GM18499 (cell line): ENCODE data around the gene PRDM5.
"Not testable (repeated sequence)": the region's sequence is repeated elsewhere in the genome, so short reads cannot be mapped to it uniquely, and the experiment has no call there.

Experiments used
- ATAC-seq: cut with Tn5 transposase; IDR thresholded peaks from one replicate; pipeline ENCODE4 v1.9.1; 2021; ENCODE audit warnings: moderate number of reproducible peaks; ENCODE audit not compliant: insufficient read depth, unreplicated experiment

Gene PRDM5

GRCh38 chr4:120672558-120673147 lies 249.9 kb downstream of the PRDM5 start:
- ATAC-seq: no peak

GRCh38 chr4:120672076-120672475 lies 250.4 kb downstream of the PRDM5 start:
- no peak for ATAC-seq

- no peak for ATAC-seq
Observed at GRCh38 chr4:120671538-120671937, 251.0 kb downstream of the PRDM5 start.

- no peak for ATAC-seq
Observed at GRCh38 chr4:120667102-120667501, 255.4 kb downstream of the PRDM5 start.

- no peak for ATAC-seq
Observed at GRCh38 chr4:120664851-120665250, 257.7 kb downstream of the PRDM5 start.

- no peak for ATAC-seq
Observed at GRCh38 chr4:120659616-120660170, 262.8 kb downstream of the PRDM5 start.

- ATAC-seq: no peak
Observed at GRCh38 chr4:120658772-120659171, 263.8 kb downstream of the PRDM5 start.

GRCh38 chr4:120653804-120654573 lies 268.5 kb downstream of the PRDM5 start:
- ATAC-seq: no peak

GRCh38 chr4:120648336-120648735 lies 274.2 kb downstream of the PRDM5 start:
- ATAC-seq: not testable (repeated sequence)
